HL-60 (cell line): Measurements from ENCODE around the gene GAS2.
A peak's percentile ranks its signal among the peaks of the same experiment; 100 is the strongest.

Source experiments
- POLR2AphosphoS5 ChIP-seq: IDR thresholded peaks from 2 replicates; pipeline ENCODE4 v1.6.1; 2012; ENCODE audit warnings: low read depth
- SPI1 ChIP-seq: IDR thresholded peaks from 2 replicates; pipeline ENCODE4 v1.6.1; 2012; ENCODE audit warnings: low read depth, mild to moderate bottlenecking, borderline replicate concordance
- TF ChIP-seq, protein P1 (sequence below): IDR thresholded peaks from one replicate; pipeline ENCODE4 v1.5.1; 2011; ENCODE audit warnings: low read length, control low read depth, inconsistent platforms; ENCODE audit not compliant: insufficient read depth

DNA sequence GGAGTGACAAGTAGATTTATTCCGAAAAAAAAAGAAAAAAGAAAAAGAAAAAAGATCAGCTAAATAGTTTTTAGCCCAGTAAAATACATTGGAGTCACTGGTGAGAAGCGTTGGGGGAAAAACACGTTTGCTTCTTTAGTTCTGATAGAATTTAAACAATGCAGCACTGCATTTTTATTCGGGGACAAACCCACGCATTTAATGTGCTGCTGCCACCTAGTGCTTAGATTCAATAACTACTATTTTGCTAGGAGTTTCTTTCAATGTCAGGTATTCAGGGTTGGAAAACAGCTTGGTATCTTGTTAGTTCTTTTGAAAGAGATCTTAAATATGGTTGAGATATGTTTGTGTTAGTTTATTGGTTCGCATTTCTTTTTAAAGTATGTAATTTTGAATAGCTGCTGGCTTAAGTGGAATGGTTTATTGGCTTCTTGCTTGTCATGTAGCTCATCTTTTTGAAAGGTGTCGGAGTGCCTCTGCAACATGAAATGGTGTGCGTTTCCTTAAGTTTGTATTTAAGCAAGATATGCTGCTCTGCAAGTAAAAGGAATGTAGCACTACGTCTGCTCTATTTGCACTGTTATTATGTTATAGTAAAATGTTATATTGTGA lies 121.2 kb downstream of the GAS2 start:
- TF ChIP-seq, protein P1, sequence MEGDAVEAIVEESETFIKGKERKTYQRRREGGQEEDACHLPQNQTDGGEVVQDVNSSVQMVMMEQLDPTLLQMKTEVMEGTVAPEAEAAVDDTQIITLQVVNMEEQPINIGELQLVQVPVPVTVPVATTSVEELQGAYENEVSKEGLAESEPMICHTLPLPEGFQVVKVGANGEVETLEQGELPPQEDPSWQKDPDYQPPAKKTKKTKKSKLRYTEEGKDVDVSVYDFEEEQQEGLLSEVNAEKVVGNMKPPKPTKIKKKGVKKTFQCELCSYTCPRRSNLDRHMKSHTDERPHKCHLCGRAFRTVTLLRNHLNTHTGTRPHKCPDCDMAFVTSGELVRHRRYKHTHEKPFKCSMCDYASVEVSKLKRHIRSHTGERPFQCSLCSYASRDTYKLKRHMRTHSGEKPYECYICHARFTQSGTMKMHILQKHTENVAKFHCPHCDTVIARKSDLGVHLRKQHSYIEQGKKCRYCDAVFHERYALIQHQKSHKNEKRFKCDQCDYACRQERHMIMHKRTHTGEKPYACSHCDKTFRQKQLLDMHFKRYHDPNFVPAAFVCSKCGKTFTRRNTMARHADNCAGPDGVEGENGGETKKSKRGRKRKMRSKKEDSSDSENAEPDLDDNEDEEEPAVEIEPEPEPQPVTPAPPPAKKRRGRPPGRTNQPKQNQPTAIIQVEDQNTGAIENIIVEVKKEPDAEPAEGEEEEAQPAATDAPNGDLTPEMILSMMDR, result peak; percentile 20
- no peak for TF ChIP-seq POLR2AphosphoS5
- TF ChIP-seq SPI1, result no peak
